ENCODE measurements around the gene CYLC2. TPM values are rescaled to one million over a fixed set of nuclear protein-coding genes. Genes with fewer than 3 reads are reported as not detected.

The CYLC2 gene
- total RNA-seq, 1 experiment from 2014 or later: not detected

GRCh38 chr9:102986425-102986824, 8.7 kb upstream of the CYLC2 start:
- H3T11ph ChIP-seq (ENCODE audit: low read length): no peak overlapping the region
- no peaks in the 10 kb centered on the region for H3K9me3 ChIP-seq (ENCODE audit: control insufficient read depth, low read depth, low read length)
- Mint-ChIP-seq H3K27me3 (ENCODE audit: low read depth) (no peaks in the 10 kb centered on the region), H3K4me3 (no peak overlapping the region), H3K36me3 (ENCODE audit: insufficient read depth in 1 of 3, low read depth in 3 of 3) (no peaks in the 10 kb centered on the region), H3K27ac (no peak overlapping the region; a peak in 1 of 7 replicates), H3K4me1 (peaks cover 15 to 21% of the 10 kb centered on the region in 2 experiments), H3K9me3 (no peaks in the 10 kb centered on the region)
- no peak overlapping the region for H3K14ac ChIP-seq (ENCODE audit: insufficient read depth, low read length)
- H2BK20ac ChIP-seq (ENCODE audit: low read depth, low read length, poor library complexity, severe bottlenecking): no peak overlapping the region
- no peaks in the 10 kb centered on the region for H4K20me1 ChIP-seq (ENCODE audit: control insufficient read depth, insufficient read depth, insufficient read length)
- no peak overlapping the region for H3K4me2 ChIP-seq (ENCODE audit: insufficient read depth, insufficient read length, low read length)
- no peak overlapping the region for H2AK5ac ChIP-seq (ENCODE audit: insufficient read length, low read length)
- H2BK12ac ChIP-seq (ENCODE audit: insufficient read length, low read depth, low read length): no peak overlapping the region
- no peak overlapping the region for H2AFZ ChIP-seq (ENCODE audit: low read length)
- no peaks in the 10 kb centered on the region for H3K79me1 ChIP-seq (ENCODE audit: insufficient read depth, low read depth, low read length, poor library complexity, severe bottlenecking)
- no peak for DNase-seq
- H3K4ac ChIP-seq (ENCODE audit: low read depth, low read length): no peak overlapping the region
- H4K91ac ChIP-seq (ENCODE audit: insufficient read length, low read depth, low read length): no peak overlapping the region
- H2BK5ac ChIP-seq (ENCODE audit: insufficient read length, low read length): no peak overlapping the region
- WGBS (ENCODE audit: extremely low coverage, insufficient read length, low lambda C conversion rate): no CpG with 5 or more reads among the region's 1 CpG
- H3K23ac ChIP-seq (ENCODE audit: insufficient read length, low read depth, low read length): no peak overlapping the region
- no peaks in the 10 kb centered on the region for H3K23me2 ChIP-seq (ENCODE audit: insufficient read length, low read depth, low read length, poor library complexity, severe bottlenecking)
- H4K8ac ChIP-seq (replicated peaks; ENCODE audit: insufficient read length, low read depth, low read length): no peak overlapping the region
- H3K79me2 ChIP-seq (ENCODE audit: insufficient read depth, low read length): no peaks in the 10 kb centered on the region
- no peak overlapping the region for H2BK120ac ChIP-seq (ENCODE audit: low read depth, low read length, poor library complexity, severe bottlenecking)
- TF ChIP-seq, protein P1, sequence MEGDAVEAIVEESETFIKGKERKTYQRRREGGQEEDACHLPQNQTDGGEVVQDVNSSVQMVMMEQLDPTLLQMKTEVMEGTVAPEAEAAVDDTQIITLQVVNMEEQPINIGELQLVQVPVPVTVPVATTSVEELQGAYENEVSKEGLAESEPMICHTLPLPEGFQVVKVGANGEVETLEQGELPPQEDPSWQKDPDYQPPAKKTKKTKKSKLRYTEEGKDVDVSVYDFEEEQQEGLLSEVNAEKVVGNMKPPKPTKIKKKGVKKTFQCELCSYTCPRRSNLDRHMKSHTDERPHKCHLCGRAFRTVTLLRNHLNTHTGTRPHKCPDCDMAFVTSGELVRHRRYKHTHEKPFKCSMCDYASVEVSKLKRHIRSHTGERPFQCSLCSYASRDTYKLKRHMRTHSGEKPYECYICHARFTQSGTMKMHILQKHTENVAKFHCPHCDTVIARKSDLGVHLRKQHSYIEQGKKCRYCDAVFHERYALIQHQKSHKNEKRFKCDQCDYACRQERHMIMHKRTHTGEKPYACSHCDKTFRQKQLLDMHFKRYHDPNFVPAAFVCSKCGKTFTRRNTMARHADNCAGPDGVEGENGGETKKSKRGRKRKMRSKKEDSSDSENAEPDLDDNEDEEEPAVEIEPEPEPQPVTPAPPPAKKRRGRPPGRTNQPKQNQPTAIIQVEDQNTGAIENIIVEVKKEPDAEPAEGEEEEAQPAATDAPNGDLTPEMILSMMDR (conservative IDR thresholded peaks at IDR 0.05): no peak
- no peak overlapping the region for H3K9ac ChIP-seq (ENCODE audit: extremely low read depth, insufficient read length, low read length)
- H3K18ac ChIP-seq (ENCODE audit: insufficient read length, low read depth, low read length): no peak overlapping the region
- no peaks in the 10 kb centered on the region; the same call in 1 of the 2 replicates for H3K4me1 ChIP-seq (ENCODE audit: insufficient read depth, low read length)
- no peaks in the 10 kb centered on the region for H3K27me3 ChIP-seq (ENCODE audit: insufficient read depth, low read length)
- H3K27ac ChIP-seq (ENCODE audit: insufficient read length, low read depth, low read length): no peak overlapping the region
- no peak overlapping the region for H3K56ac ChIP-seq (ENCODE audit: insufficient read length, low read depth, low read length)
- no peak overlapping the region for H2BK15ac ChIP-seq (ENCODE audit: low read depth, low read length)
- no peak overlapping the region for H4K5ac ChIP-seq (ENCODE audit: insufficient read length, low read depth, low read length)

Data from H9 (cell line).